DND-41 (cell line): ENCODE results near the gene RNU2-63P.
"Not testable (repeated sequence)": the region's sequence is repeated elsewhere in the genome, so short reads cannot be mapped to it uniquely, and the experiment has no call there.

Experiments
- ATAC-seq: fragments of 200-7000 bp; cut with Tn5 transposase; 3 replicates; pipeline ENCODE4 v1.9.1; 2021; ENCODE audit warnings: low read depth; ENCODE audit not compliant: insufficient read depth
- DNase-seq: peaks from one replicate; pipeline ENCODE4 v3.0.0-alpha.2; 2020
- H2AFZ ChIP-seq: 2 replicates; pipeline ENCODE4 v1.6.0; 2012; ENCODE audit warnings: low read depth, low read length
- H3K27ac ChIP-seq: 2 replicates; pipeline ENCODE4 v1.5.1; 2012; ENCODE audit warnings: low read length, inconsistent platforms
- H3K27me3 ChIP-seq: fragments of 200-600 bp; sonication (generic); 2 replicates; pipeline ENCODE4 v1.6.0; 2012; ENCODE audit warnings: low read length, mild to moderate bottlenecking, inconsistent platforms; ENCODE audit not compliant: insufficient read depth, poor library complexity
- H3K36me3 ChIP-seq: 2 replicates; pipeline ENCODE4 v1.5.1; 2012; ENCODE audit warnings: low read length, inconsistent platforms; ENCODE audit not compliant: insufficient read depth
- H3K4me1 ChIP-seq: 2 replicates; pipeline ENCODE4 v1.5.1; 2012; ENCODE audit warnings: mild to moderate bottlenecking, low read length; ENCODE audit not compliant: insufficient read depth
- H3K4me2 ChIP-seq: 2 replicates; pipeline ENCODE4 v1.6.0; 2012; ENCODE audit warnings: mild to moderate bottlenecking, moderate library complexity, low read length, inconsistent platforms; ENCODE audit not compliant: insufficient read depth
- H3K4me3 ChIP-seq, 2 experiments: fragments of 200-600 bp in 1 of 2; shearing (Covaris generic) in 1 of 2; 2 replicates each; pipeline ENCODE4 v1.5.1; 2012 to 2016; ENCODE audit warnings: inconsistent platforms in 2 of 2, low read length in 2 of 2, mild to moderate bottlenecking in 2 of 2, low read depth in 1 of 2, moderate library complexity in 1 of 2
- H3K79me2 ChIP-seq: 2 replicates; pipeline ENCODE4 v1.6.0; 2012; ENCODE audit warnings: low read length, inconsistent platforms; ENCODE audit not compliant: insufficient read depth
- H3K9ac ChIP-seq: 2 replicates; pipeline ENCODE4 v1.6.0; 2012; ENCODE audit warnings: low read depth, mild to moderate bottlenecking, inconsistent platforms, low read length, moderate library complexity
- H3K9me3 ChIP-seq: 2 replicates; pipeline ENCODE4 v1.5.1; 2012; ENCODE audit warnings: low read length, moderate library complexity, mild to moderate bottlenecking, inconsistent platforms; ENCODE audit not compliant: insufficient read depth, severe bottlenecking
- H4K20me1 ChIP-seq: 2 replicates; pipeline ENCODE4 v1.6.0; 2012; ENCODE audit warnings: low read length; ENCODE audit not compliant: insufficient read depth
- EZH2 ChIP-seq: IDR thresholded peaks from 3 replicates; pipeline ENCODE4 v1.6.1; 2012; ENCODE audit warnings: borderline replicate concordance, low read depth, mild to moderate bottlenecking, moderate library complexity, low read length, inconsistent platforms; ENCODE audit not compliant: severe bottlenecking
- TF ChIP-seq, protein P1 (sequence below): IDR thresholded peaks from 2 replicates; pipeline ENCODE4 v1.5.1; 2012; ENCODE audit warnings: borderline replicate concordance, low read length, moderate library complexity, mild to moderate bottlenecking; ENCODE audit not compliant: poor library complexity, severe bottlenecking; ENCODE audit errors: extremely low read depth

The RNU2-63P gene

DNA sequence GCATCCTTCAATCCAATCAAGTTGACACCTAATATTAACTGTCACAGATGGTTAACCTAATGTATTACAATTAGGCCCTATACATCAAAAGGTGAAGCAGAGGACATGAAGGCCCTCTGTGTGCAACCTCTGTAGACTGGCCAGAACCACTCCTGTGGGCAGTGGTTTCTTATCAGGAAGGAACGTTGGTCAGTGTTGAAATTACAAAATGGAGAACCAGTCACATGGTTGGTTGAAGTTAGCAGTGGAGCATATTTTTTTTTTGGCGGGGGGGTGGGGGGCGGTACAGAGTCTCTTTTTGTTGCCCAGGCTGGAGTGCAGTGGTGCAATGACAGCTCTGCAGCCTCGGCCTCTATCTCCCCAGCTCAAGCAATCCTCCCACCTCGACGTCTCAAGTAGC lies 19.8 kb downstream of the RNU2-63P start:
- H3K9ac ChIP-seq = no peak overlapping the region
- TF ChIP-seq, protein P1, sequence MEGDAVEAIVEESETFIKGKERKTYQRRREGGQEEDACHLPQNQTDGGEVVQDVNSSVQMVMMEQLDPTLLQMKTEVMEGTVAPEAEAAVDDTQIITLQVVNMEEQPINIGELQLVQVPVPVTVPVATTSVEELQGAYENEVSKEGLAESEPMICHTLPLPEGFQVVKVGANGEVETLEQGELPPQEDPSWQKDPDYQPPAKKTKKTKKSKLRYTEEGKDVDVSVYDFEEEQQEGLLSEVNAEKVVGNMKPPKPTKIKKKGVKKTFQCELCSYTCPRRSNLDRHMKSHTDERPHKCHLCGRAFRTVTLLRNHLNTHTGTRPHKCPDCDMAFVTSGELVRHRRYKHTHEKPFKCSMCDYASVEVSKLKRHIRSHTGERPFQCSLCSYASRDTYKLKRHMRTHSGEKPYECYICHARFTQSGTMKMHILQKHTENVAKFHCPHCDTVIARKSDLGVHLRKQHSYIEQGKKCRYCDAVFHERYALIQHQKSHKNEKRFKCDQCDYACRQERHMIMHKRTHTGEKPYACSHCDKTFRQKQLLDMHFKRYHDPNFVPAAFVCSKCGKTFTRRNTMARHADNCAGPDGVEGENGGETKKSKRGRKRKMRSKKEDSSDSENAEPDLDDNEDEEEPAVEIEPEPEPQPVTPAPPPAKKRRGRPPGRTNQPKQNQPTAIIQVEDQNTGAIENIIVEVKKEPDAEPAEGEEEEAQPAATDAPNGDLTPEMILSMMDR = no peak
- TF ChIP-seq EZH2 = no peak
- H3K36me3 ChIP-seq = no peaks in the 10 kb centered on the region
- no peaks in the 10 kb centered on the region for H3K79me2 ChIP-seq
- no peaks in the 10 kb centered on the region for H3K27me3 ChIP-seq
- DNase-seq (no peak), ATAC-seq (no peak)
- no peak overlapping the region for H3K27ac ChIP-seq
- H3K4me3 ChIP-seq = no peak overlapping the region
- no peaks in the 10 kb centered on the region for H4K20me1 ChIP-seq
- no peaks in the 10 kb centered on the region for H3K9me3 ChIP-seq
- H3K4me2 ChIP-seq = no peak overlapping the region
- peaks cover 3% of the 10 kb centered on the region for H3K4me1 ChIP-seq
- H2AFZ ChIP-seq = no peak overlapping the region; the same call in 1 of the 2 replicates

DNA sequence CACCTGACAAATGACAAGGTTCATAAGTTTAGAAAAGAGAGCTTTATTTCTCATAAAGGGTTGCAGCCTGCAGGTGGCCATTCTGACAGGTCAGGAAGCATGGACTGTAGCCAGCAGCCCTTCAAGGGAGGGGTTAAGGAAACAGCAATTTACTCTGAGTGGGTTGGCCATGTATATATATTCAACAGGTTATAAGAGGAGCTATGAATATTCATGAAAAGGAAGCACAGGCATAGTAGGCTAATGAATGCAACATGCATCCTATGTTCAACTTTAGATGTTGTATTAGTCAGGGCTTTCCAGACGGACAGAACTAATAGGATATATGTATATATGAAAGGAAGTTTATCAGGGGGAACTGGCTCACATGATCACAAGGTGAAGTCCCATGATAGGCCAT lies 20.6 kb downstream of the RNU2-63P start:
- DNase-seq = no peak
- no peaks in the 10 kb centered on the region for H3K9me3 ChIP-seq
- H3K36me3 ChIP-seq = no peaks in the 10 kb centered on the region
- no peak overlapping the region for H3K27ac ChIP-seq
- no peak for ATAC-seq
- no peaks in the 10 kb centered on the region for H3K4me1 ChIP-seq
- no peaks in the 10 kb centered on the region for H3K79me2 ChIP-seq
- no peak overlapping the region for H2AFZ ChIP-seq
- H3K4me3 ChIP-seq = no peak overlapping the region
- H3K9ac ChIP-seq = no peak overlapping the region
- TF ChIP-seq, protein P1 = no peak
- no peak for TF ChIP-seq EZH2
- no peaks in the 10 kb centered on the region for H4K20me1 ChIP-seq
- H3K27me3 ChIP-seq = no peaks in the 10 kb centered on the region
- no peak overlapping the region for H3K4me2 ChIP-seq

DNA sequence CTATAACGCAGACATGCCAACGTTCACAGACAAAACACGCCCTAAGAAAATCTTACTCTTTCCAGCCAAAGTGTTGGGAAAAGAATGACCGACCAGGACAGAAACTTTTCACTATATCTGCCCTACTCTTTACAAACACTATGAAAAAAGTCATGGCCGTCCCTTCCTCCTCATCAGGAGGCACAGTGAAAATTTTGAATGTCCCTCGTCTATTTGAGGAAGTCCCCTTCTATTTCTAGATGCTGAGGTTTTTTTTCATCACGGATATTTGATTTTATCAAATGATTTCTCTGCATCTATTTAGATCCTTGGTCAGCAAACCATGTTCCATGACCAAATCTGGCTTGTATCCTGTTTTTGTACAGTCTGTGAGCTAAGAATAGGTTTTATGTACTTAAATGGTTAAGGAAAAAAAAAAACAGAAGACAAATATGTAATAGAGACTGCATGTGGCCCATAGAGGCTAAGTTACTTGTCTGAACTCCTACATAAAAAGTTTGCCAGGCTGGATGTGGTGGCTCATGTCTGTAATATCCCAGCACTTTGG lies 22.0 kb downstream of the RNU2-63P start:
- not testable (repeated sequence) for H3K4me1 ChIP-seq, H3K36me3 ChIP-seq, H3K9ac ChIP-seq, H3K4me3 ChIP-seq, H3K27ac ChIP-seq, H3K79me2 ChIP-seq, H3K27me3 ChIP-seq, ATAC-seq, H2AFZ ChIP-seq, H4K20me1 ChIP-seq, H3K4me2 ChIP-seq, DNase-seq, H3K9me3 ChIP-seq

DNA sequence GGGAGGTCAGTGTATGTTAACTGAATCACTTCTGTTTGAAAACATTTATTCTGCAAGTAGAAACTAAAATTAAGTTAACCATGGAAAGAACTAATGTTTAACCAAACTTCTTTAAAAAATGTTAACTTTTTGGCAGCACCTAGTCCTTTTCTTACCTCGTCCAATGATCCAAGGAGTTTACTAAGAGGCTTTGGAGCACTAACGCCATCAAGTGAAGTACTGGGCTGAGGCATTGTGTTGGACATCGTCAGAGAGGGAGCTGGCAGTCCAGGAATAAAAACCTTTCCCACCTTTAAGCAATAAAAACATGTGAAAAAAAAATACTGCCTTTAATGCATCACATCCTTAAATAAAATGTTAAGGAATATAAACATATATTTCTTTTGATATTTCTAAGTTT lies 23.8 kb downstream of the RNU2-63P start:
- H3K79me2 ChIP-seq, H3K27me3 ChIP-seq, DNase-seq, H2AFZ ChIP-seq, H3K4me2 ChIP-seq, H3K4me3 ChIP-seq, H3K9me3 ChIP-seq, H3K27ac ChIP-seq, H3K9ac ChIP-seq, H3K4me1 ChIP-seq, H4K20me1 ChIP-seq, ATAC-seq, H3K36me3 ChIP-seq: not testable (repeated sequence)

DNA sequence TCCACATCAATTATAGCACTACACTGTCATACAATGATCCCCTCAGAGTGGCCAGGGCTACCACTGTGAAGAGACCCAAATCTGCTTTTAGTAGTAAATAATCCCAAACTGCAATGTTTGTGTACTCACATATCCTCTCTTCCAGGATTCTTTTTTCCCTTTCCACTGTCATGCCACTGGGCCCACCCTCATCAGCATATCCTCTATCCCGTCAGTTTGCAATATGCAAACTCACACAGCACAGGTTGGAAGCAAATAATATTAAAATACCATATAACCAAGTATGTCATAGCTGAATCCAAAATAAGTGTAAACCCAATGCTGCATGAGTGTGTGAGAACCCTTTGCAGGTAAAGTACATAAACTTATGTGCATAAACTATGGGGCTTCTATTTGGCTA lies 28.9 kb downstream of the RNU2-63P start:
- DNase-seq, H3K27me3 ChIP-seq, H3K9ac ChIP-seq, H2AFZ ChIP-seq, ATAC-seq, H3K9me3 ChIP-seq, H3K36me3 ChIP-seq, H3K4me3 ChIP-seq, H3K4me2 ChIP-seq, H4K20me1 ChIP-seq, H3K27ac ChIP-seq, H3K79me2 ChIP-seq, H3K4me1 ChIP-seq: not testable (repeated sequence)

DNA sequence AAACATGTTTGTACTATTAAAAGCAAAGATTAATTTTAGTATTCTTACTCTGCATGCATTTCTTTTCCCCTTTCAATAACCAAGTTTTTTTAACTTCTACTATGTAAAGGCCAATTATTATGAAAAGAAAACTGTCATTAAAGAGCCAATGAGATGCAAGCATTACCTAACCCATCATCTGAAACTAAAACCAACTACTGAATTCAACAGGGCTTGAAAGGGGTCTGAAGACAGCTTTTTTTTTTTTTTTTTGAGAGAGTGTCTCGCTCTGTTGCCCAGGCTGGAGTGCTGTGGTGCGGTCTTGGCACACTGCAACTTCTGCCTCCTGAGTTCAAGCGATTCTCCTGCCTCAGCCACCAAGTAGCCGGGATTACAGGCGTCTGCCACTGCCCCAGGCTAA lies 30.4 kb downstream of the RNU2-63P start:
- ATAC-seq, H3K27ac ChIP-seq, H3K4me3 ChIP-seq, H3K9ac ChIP-seq, H3K9me3 ChIP-seq, H3K4me2 ChIP-seq, H4K20me1 ChIP-seq, H3K36me3 ChIP-seq, DNase-seq, H2AFZ ChIP-seq, H3K79me2 ChIP-seq, H3K27me3 ChIP-seq, H3K4me1 ChIP-seq: not testable (repeated sequence)

DNA sequence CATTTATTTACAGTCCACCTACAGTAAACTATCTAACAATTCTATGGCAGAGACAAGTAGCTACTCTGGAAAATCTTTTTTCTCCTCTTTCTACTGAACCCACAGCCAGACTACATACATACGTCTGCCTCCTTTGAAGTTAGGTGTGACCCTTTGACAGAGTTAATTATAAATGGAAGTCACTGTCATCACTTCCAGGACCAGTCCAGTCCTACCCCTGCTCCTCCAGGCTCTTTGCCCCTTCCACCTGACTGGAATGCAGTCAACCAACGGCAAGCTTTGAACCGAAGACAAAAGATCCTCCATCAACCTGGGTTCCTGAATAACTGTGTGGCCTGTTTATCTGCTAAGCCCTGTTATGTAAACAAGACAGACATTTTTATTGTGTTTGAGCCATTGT lies 35.2 kb downstream of the RNU2-63P start:
- not testable (repeated sequence) for H3K79me2 ChIP-seq, H3K4me1 ChIP-seq, DNase-seq, H3K9ac ChIP-seq, H3K27ac ChIP-seq, H3K4me3 ChIP-seq, H3K4me2 ChIP-seq, H3K9me3 ChIP-seq, H2AFZ ChIP-seq, ATAC-seq, H4K20me1 ChIP-seq, H3K27me3 ChIP-seq, H3K36me3 ChIP-seq
